Left lung (tissue), 10 donors: ENCODE data around the gene SEL1L3. TPM values are rescaled to one million over a fixed set of nuclear protein-coding genes. Genes with fewer than 3 reads are reported as not detected.

Source experiments
- ATAC-seq: fragments of 200-7000 bp; cut with Tn5 transposase; one replicate; pipeline ENCODE4 v1.9.1; 2020; ENCODE audit warnings: moderate library complexity
- DNase-seq, 4 donors: peaks; one replicate each; pipeline ENCODE4 v3.0.0-alpha.2; 2013 to 2020
- H3K27ac ChIP-seq, 2 donors: fragments of 200-600 bp; sonication (generic) in 1 of 2; one replicate each; pipeline versions ENCODE4 v1.5.0 to v1.8.0; 2020 to 2021
- H3K27me3 ChIP-seq, 2 donors: fragments of 200-600 bp; sonication (generic) in 1 of 2; one replicate each; pipeline versions ENCODE4 v1.5.0 to v1.8.0; 2020 to 2021
- H3K36me3 ChIP-seq, 2 donors: fragments of 200-600 bp; sonication (generic) in 1 of 2; one replicate each; pipeline versions ENCODE4 v1.5.0 to v1.8.0; 2020 to 2021
- H3K4me1 ChIP-seq, 2 donors: fragments of 200-600 bp; one replicate each; pipeline ENCODE4 v1.8.0; 2021
- H3K4me3 ChIP-seq, 2 donors: fragments of 200-600 bp; sonication (generic) in 1 of 2; one replicate each; pipeline versions ENCODE4 v1.5.0 to v1.8.0; 2020 to 2021; ENCODE audit warnings: mild to moderate bottlenecking in 1 of 2
- H3K9me3 ChIP-seq, 2 donors: fragments of 200-600 bp; sonication (generic) in 1 of 2; one replicate each; pipeline versions ENCODE4 v1.5.0 to v1.8.0; 2020 to 2021
- intact Hi-C, 2 donors: fragments of 100-400 bp; cut with DNase I; formaldehyde crosslinking; loops; one replicate each; pipeline versions ENCODE4 v1.11.2 to v1.14.2; 2022
- polyA plus RNA-seq, 6 donors: library from polyadenylated mRNA; unstranded; fragments of 120-200 nt; gene quantifications; one replicate each; pipeline ENCODE4 v1.2.1, GENCODE V29; 2013; ENCODE audit not compliant: insufficient read length in 6 of 6
- total RNA-seq, 2 donors: library from RNA; stranded (reverse); fragmentation: NEBNext Ultra II Directional; extraction: Animal tissue kit (Norgen Biotek cat#: 25700); gene quantifications; one replicate each; pipeline ENCODE4 v1.2.1, GENCODE V29; 2021
- TF ChIP-seq, protein P1 (sequence below), 2 donors: fragments of 200-600 bp; sonication (generic) in 1 of 2; IDR thresholded peaks; one replicate each; pipeline versions ENCODE4 v1.5.0 to v1.8.0; 2021; ENCODE audit warnings: antibody characterized with exemption in 2 of 2
- donor health status: DM: no; HTN: yes; CAD: no.
- donor health status: DM: no; HTN: no; CAD: no.

The SEL1L3 gene
- total and polyA plus RNA-seq, 8 donors: 88.1 to 191 (median 114) TPM

GRCh38 chr4:25844961-25845712 lies 17.7 kb downstream of the SEL1L3 start:
- no peaks in the 10 kb centered on the region for H3K27me3 ChIP-seq
- H3K36me3 ChIP-seq: peaks cover 0 to 15% of the 10 kb centered on the region in 2 donors
- ATAC-seq (no peak), DNase-seq (no peak)
- intact Hi-C loops: no loop called here
- no peak overlapping the region for H3K4me3 ChIP-seq
- H3K9me3 ChIP-seq: no peaks in the 10 kb centered on the region
- no peak overlapping the region for H3K27ac ChIP-seq
- TF ChIP-seq, protein P1, sequence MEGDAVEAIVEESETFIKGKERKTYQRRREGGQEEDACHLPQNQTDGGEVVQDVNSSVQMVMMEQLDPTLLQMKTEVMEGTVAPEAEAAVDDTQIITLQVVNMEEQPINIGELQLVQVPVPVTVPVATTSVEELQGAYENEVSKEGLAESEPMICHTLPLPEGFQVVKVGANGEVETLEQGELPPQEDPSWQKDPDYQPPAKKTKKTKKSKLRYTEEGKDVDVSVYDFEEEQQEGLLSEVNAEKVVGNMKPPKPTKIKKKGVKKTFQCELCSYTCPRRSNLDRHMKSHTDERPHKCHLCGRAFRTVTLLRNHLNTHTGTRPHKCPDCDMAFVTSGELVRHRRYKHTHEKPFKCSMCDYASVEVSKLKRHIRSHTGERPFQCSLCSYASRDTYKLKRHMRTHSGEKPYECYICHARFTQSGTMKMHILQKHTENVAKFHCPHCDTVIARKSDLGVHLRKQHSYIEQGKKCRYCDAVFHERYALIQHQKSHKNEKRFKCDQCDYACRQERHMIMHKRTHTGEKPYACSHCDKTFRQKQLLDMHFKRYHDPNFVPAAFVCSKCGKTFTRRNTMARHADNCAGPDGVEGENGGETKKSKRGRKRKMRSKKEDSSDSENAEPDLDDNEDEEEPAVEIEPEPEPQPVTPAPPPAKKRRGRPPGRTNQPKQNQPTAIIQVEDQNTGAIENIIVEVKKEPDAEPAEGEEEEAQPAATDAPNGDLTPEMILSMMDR (IDR thresholded peaks at IDR 0.05): no peak
- H3K4me1 ChIP-seq: peaks cover 6 to 32% of the 10 kb centered on the region in 2 donors

GRCh38 chr4:25843340-25844097 lies 19.3 kb downstream of the SEL1L3 start:
- Histone ChIP-seq H3K4me1 (peaks cover 6 to 32% of the 10 kb centered on the region in 2 donors), H3K27ac (peak overlapping the region; percentile 57 to 66), H3K27me3 (no peaks in the 10 kb centered on the region), H3K36me3 (peaks cover 0 to 15% of the 10 kb centered on the region in 2 donors), H3K4me3 (peak overlapping the region in 1 of 2 donors; percentile 13), H3K9me3 (no peaks in the 10 kb centered on the region)
- peak; percentile 89 for ATAC-seq
- DNase-seq: peak in 2 of 4 donors; percentile 61 to 79
- intact Hi-C loops: no loop called here
- TF ChIP-seq, protein P1 (IDR thresholded peaks at IDR 0.05): no peak

DNA sequence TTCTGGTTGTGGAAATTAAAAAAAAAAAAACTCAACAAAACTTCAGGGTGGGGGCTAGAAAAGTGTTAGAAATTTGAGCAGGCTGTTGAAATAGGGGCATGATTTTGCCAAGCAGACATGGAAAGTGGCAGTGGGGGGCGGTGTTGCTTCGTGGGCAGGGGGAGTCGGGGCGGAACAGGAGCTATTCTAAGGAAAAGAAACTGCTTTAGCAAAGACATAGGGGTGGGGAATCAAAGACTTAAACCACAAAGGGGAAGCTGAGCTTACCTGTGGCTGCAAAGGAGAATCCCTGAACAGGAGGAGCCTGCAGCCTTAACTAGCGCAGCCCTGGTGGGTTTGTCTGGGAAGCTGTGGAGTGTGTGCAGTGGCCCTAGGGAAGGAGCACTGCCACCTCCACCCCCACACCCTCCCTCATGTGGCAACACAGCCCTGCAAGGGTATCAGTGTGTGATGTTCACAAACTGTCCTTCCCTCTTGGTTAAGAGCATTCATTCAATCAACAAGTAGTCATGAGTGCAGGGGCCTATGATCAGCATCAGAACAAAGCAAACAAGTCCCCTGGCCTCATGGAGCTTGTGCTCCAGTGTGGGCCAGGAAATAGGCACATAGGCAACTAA lies 20.5 kb downstream of the SEL1L3 start:
- no peak for ATAC-seq
- peaks cover 0 to 12% of the 10 kb centered on the region in 2 donors for H3K36me3 ChIP-seq
- TF ChIP-seq, protein P1 (IDR thresholded peaks at IDR 0.05): no peak

GRCh38 chr4:25839687-25840086 lies 23.1 kb downstream of the SEL1L3 start:
- no peaks in the 10 kb centered on the region for H3K9me3 ChIP-seq
- intact Hi-C loops: no loop called here
- ATAC-seq (no peak), DNase-seq (no peak)
- peaks cover 6 to 25% of the 10 kb centered on the region in 2 donors for H3K4me1 ChIP-seq
- TF ChIP-seq, protein P1 (IDR thresholded peaks at IDR 0.05): no peak
- H3K27ac ChIP-seq: no peak overlapping the region
- H3K4me3 ChIP-seq: no peak overlapping the region
- no peaks in the 10 kb centered on the region for H3K36me3 ChIP-seq
- H3K27me3 ChIP-seq: no peaks in the 10 kb centered on the region

More for the DNA sequence above, 20.5 kb downstream of the SEL1L3 start:
- Histone ChIP-seq H3K9me3 (no peaks in the 10 kb centered on the region), H3K4me3 (no peak overlapping the region), H3K4me1 (peaks cover 6 to 32% of the 10 kb centered on the region in 2 donors), H3K27ac (no peak overlapping the region), H3K27me3 (no peaks in the 10 kb centered on the region)
- intact Hi-C loops: no loop called here
- no peak for DNase-seq

GRCh38 chr4:25839233-25839632 lies 23.6 kb downstream of the SEL1L3 start:
- Histone ChIP-seq H3K4me1 (peaks cover 6 to 21% of the 10 kb centered on the region in 2 donors), H3K36me3 (no peaks in the 10 kb centered on the region), H3K4me3 (no peak overlapping the region), H3K9me3 (no peaks in the 10 kb centered on the region), H3K27me3 (no peaks in the 10 kb centered on the region), H3K27ac (no peak overlapping the region)
- TF ChIP-seq, protein P1 (IDR thresholded peaks at IDR 0.05): no peak
- intact Hi-C loops: no loop called here
- DNase-seq (no peak), ATAC-seq (no peak)
